Mesenchymal stem cell (in vitro differentiated cells and primary cell): ENCODE measurements around the gene RNF123.
"Not testable (repeated sequence)": the region's sequence is repeated elsewhere in the genome, so short reads cannot be mapped to it uniquely, and the experiment has no call there.

ENCODE experiments used
- DNase-seq: peaks from one replicate; pipeline ENCODE4 v3.0.0-alpha.2; 2013
- H2AFZ ChIP-seq: one replicate; pipeline ENCODE4 v1.6.1; 2013; ENCODE audit warnings: low read depth, mild to moderate bottlenecking, control low read depth, inconsistent platforms, low read length, moderate library complexity
- H2AK5ac ChIP-seq: 2 replicates; pipeline ENCODE4 v1.6.1; 2013; ENCODE audit warnings: low read length, moderate library complexity, mild to moderate bottlenecking, inconsistent platforms; ENCODE audit not compliant: severe bottlenecking
- H2BK120ac ChIP-seq: one replicate; pipeline ENCODE4 v1.6.1; 2013; ENCODE audit warnings: low read depth, mild to moderate bottlenecking, inconsistent platforms, low read length, moderate library complexity
- H2BK12ac ChIP-seq, 2 experiments: one replicate each; pipeline ENCODE4 v1.6.1; 2013; ENCODE audit warnings: inconsistent platforms in 2 of 2, low read length in 2 of 2, mild to moderate bottlenecking in 2 of 2, moderate library complexity in 2 of 2, control low read depth in 1 of 2
- H2BK15ac ChIP-seq: one replicate; pipeline ENCODE4 v1.6.1; 2013; ENCODE audit warnings: mild to moderate bottlenecking, low read depth, inconsistent platforms; ENCODE audit not compliant: poor library complexity, severe bottlenecking
- H2BK5ac ChIP-seq: 2 replicates; pipeline ENCODE4 v1.6.1; 2013; ENCODE audit warnings: low read depth, mild to moderate bottlenecking, low read length, control low read depth, inconsistent platforms; ENCODE audit not compliant: poor library complexity, severe bottlenecking
- H3K14ac ChIP-seq, 2 experiments: one replicate each; pipeline ENCODE4 v1.6.1; 2013; ENCODE audit warnings: inconsistent platforms in 2 of 2, low read length in 2 of 2, control low read depth in 1 of 2, mild to moderate bottlenecking in 1 of 2, moderate library complexity in 1 of 2
- H3K18ac ChIP-seq, 2 experiments: one replicate each; pipeline ENCODE4 v1.6.1; 2013; ENCODE audit warnings: inconsistent platforms in 2 of 2, low read length in 2 of 2, control low read depth in 1 of 2, low read depth in 1 of 2, mild to moderate bottlenecking in 1 of 2
- H3K23ac ChIP-seq, 2 experiments: one replicate each; pipeline ENCODE4 v1.6.1; 2013; ENCODE audit warnings: inconsistent platforms in 2 of 2, low read length in 2 of 2, mild to moderate bottlenecking in 2 of 2, moderate library complexity in 2 of 2, control low read depth in 1 of 2
- H3K27ac ChIP-seq: 2 replicates; pipeline ENCODE4 v1.5.1; 2013; ENCODE audit warnings: mild to moderate bottlenecking, moderate library complexity, low read length, control low read depth, inconsistent platforms; ENCODE audit not compliant: poor library complexity, severe bottlenecking
- H3K27me3 ChIP-seq, 2 experiments: 2 replicates each; pipeline versions ENCODE4 v1.6.1 to v1.7.0; 2013; ENCODE audit warnings: low read length in 2 of 2, mild to moderate bottlenecking in 2 of 2, moderate library complexity in 2 of 2, control low read depth in 1 of 2, inconsistent platforms in 1 of 2; ENCODE audit not compliant: control insufficient read depth in 1 of 2, insufficient read depth in 1 of 2
- H3K36me3 ChIP-seq, 2 experiments: 2 replicates each; pipeline versions ENCODE4 v1.6.1 to v1.7.0; 2013; ENCODE audit warnings: low read length in 2 of 2, control low read depth in 1 of 2, inconsistent platforms in 1 of 2, low read depth in 1 of 2, mild to moderate bottlenecking in 1 of 2; ENCODE audit not compliant: insufficient read depth in 2 of 2, control insufficient read depth in 1 of 2
- H3K4ac ChIP-seq, 2 experiments: one replicate each; pipeline ENCODE4 v1.6.1; 2013; ENCODE audit warnings: inconsistent platforms in 2 of 2, low read length in 2 of 2, mild to moderate bottlenecking in 2 of 2, moderate library complexity in 2 of 2, control low read depth in 1 of 2, low read depth in 1 of 2
- H3K4me1 ChIP-seq: 2 replicates; pipeline ENCODE4 v1.6.1; 2013; ENCODE audit warnings: low read depth, low read length, control low read depth; ENCODE audit not compliant: control insufficient read depth, insufficient read depth
- H3K4me2 ChIP-seq: 2 replicates; pipeline ENCODE4 v1.6.1; 2013; ENCODE audit warnings: low read length, mild to moderate bottlenecking, inconsistent platforms; ENCODE audit not compliant: poor library complexity, severe bottlenecking
- H3K4me3 ChIP-seq, 2 experiments: 2 replicates each; pipeline versions ENCODE4 v1.5.1 to v1.7.0; 2013; ENCODE audit warnings: low read length in 2 of 2, mild to moderate bottlenecking in 2 of 2, control low read depth in 1 of 2, low read depth in 1 of 2; ENCODE audit not compliant: insufficient read depth in 1 of 2
- H3K79me1 ChIP-seq: replicated peaks from 2 replicates; pipeline ENCODE4 v1.6.1; 2013; ENCODE audit warnings: mild to moderate bottlenecking, control low read depth, low read length, inconsistent platforms; ENCODE audit not compliant: poor library complexity, severe bottlenecking
- H3K9ac ChIP-seq: 2 replicates; pipeline ENCODE4 v1.7.0; 2013; ENCODE audit warnings: mild to moderate bottlenecking, low read length, moderate library complexity
- H3K9me3 ChIP-seq: 2 replicates; pipeline ENCODE4 v1.7.0; 2013; ENCODE audit warnings: mild to moderate bottlenecking, low read length; ENCODE audit not compliant: control insufficient read depth
- H4K8ac ChIP-seq: one replicate; pipeline ENCODE4 v1.6.1; 2013; ENCODE audit warnings: inconsistent platforms, mild to moderate bottlenecking, low read length, moderate library complexity
- H4K91ac ChIP-seq: one replicate; pipeline ENCODE4 v1.6.1; 2013; ENCODE audit warnings: mild to moderate bottlenecking, low read length, inconsistent platforms
- WGBS: methylation state at CpG from one replicate; pipeline ENCODE4 v1.1.7; 2013; ENCODE audit warnings: mixed read lengths; 5-methylcytosine and 5-hydroxymethylcytosine counted together

The RNF123 gene

GRCh38 chr3:49687424-49687795 lies 1.9 kb upstream of the RNF123 start:
- WGBS = 98% methylated on average over 11 of the region's 12 CpGs
- H3K27me3 ChIP-seq, H3K23ac ChIP-seq, H2BK12ac ChIP-seq, DNase-seq, H2BK120ac ChIP-seq, H3K4me3 ChIP-seq, H3K4ac ChIP-seq, H3K18ac ChIP-seq, H3K27ac ChIP-seq, H4K8ac ChIP-seq, H3K14ac ChIP-seq, H2AFZ ChIP-seq, H2AK5ac ChIP-seq, H2BK5ac ChIP-seq, H2BK15ac ChIP-seq, H3K9me3 ChIP-seq, H3K9ac ChIP-seq, H3K4me2 ChIP-seq, H4K91ac ChIP-seq: not testable (repeated sequence)
- Histone ChIP-seq H3K4me1 (peaks cover 38% of the 10 kb centered on the region), H3K36me3 (peaks cover 21 to 28% of the 10 kb centered on the region in 2 experiments), H3K79me1 (peaks cover 13% of the 10 kb centered on the region)

DNA sequence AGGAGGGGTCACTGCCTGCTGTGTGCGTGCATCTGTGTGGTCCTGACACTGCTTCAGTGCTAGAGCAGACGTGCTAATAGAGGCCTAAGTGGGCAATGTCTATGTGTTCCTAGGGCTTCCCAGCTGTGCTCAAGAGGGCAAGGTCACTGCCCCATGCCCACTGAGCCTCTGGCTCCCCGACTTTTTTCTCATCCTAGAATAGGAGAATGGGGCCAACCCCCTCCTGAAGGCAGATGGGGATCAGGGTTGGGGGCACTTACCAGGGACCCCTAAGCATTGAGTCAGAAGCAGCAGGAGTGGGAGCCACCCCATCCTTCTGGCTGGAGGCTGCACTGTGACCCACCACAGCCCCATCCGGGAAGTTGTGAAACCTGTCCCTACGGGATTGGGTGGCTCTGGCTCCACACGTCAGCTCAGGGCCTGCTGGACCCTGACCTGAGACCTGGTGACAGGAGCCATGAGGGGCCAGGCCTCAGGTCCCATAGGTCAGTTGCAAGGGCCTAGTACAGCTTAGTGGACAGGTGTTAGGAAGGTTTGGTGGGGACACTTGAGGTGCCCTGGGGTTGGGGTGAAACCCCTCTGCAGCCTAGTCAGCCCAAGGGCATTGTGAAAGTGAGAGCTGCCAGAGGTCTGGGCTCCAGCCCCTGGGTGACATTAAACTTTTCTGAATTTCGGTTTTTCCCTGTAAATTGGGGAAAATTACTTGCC lies 865 bp upstream of the RNF123 start:
- H3K23ac ChIP-seq, H3K9me3 ChIP-seq, H2BK15ac ChIP-seq, H3K27me3 ChIP-seq, DNase-seq, H3K4me2 ChIP-seq, H3K18ac ChIP-seq, H3K27ac ChIP-seq, H2BK5ac ChIP-seq, H3K14ac ChIP-seq, H4K91ac ChIP-seq, H2BK120ac ChIP-seq, H2AFZ ChIP-seq: not testable (repeated sequence)
- Histone ChIP-seq H3K4ac (peak overlapping the region in 1 of 2 experiments; percentile 24), H3K79me1 (peaks cover 13% of the 10 kb centered on the region), H3K36me3 (peaks cover 10 to 19% of the 10 kb centered on the region in 2 experiments), H3K4me1 (peaks cover 27% of the 10 kb centered on the region), H3K9ac (peak overlapping the region; percentile 95), H4K8ac (peak overlapping the region; percentile 20), H2AK5ac (peak overlapping the region; percentile 3), H2BK12ac (peak overlapping the region in 1 of 2 experiments; percentile 10), H3K4me3 (peak overlapping the region in 1 of 2 experiments; percentile 96)
- 97% methylated on average over 6 of the region's 7 CpGs for WGBS

GRCh38 chr3:49689908-49690624 lies 709 bp downstream of the RNF123 start:
- H3K27ac ChIP-seq, H3K14ac ChIP-seq, H2BK15ac ChIP-seq, H3K36me3 ChIP-seq, H3K9me3 ChIP-seq, H2BK120ac ChIP-seq, H3K18ac ChIP-seq, H3K27me3 ChIP-seq, H3K23ac ChIP-seq, H2BK12ac ChIP-seq, H4K91ac ChIP-seq, H2AK5ac ChIP-seq, H2BK5ac ChIP-seq: not testable (repeated sequence)
- WGBS = 18% methylated on average over 16 of the region's 16 CpGs
- H3K4me2 ChIP-seq = peak overlapping the region; percentile 96
- H2AFZ ChIP-seq = peak overlapping the region; percentile 96
- peaks cover 15% of the 10 kb centered on the region for H3K79me1 ChIP-seq
- H3K4me3 ChIP-seq = peak overlapping the region; percentile 96 to 99
- peak overlapping the region; percentile 83 for H4K8ac ChIP-seq
- peak overlapping the region; percentile 21 to 97 for H3K4ac ChIP-seq
- H3K4me1 ChIP-seq = peaks cover 24% of the 10 kb centered on the region
- H3K9ac ChIP-seq = peak overlapping the region; percentile 95
- peak; percentile 18 for DNase-seq

DNA sequence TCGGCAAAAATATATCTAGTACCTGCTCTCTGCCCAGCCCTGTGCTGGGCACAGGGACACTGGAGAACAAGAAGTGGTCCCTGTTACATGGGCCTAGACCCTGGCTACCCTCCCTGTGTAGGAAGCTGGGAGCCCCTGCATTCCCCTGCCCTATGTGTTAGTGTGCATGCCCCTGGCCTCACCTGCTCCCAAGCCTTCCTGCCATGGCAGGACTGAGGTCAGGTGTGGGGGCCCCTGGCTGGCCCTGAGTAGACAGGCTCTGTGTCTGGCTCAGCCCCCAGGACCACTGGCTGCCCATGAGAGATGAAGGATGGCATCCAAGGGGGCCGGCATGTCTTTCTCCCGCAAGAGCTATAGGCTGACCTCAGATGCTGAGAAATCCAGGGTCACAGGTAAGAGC lies 1.5 kb downstream of the RNF123 start:
- not testable (repeated sequence) for H3K9me3 ChIP-seq, H2BK12ac ChIP-seq, H2AFZ ChIP-seq, H3K27me3 ChIP-seq, H3K4me2 ChIP-seq, H2BK15ac ChIP-seq, DNase-seq, H3K4ac ChIP-seq, H3K14ac ChIP-seq, H2AK5ac ChIP-seq, H3K18ac ChIP-seq, H3K4me3 ChIP-seq, H2BK120ac ChIP-seq, H4K91ac ChIP-seq, H4K8ac ChIP-seq, H3K36me3 ChIP-seq, H2BK5ac ChIP-seq, H3K9ac ChIP-seq, H3K27ac ChIP-seq, H3K23ac ChIP-seq
- WGBS = 92% methylated on average over 3 of the region's 3 CpGs
- peaks cover 15% of the 10 kb centered on the region for H3K79me1 ChIP-seq
- H3K4me1 ChIP-seq = peaks cover 21% of the 10 kb centered on the region
